GM23338 (cell line): ENCODE data around the gene DUSP15.

Experiments used
- CREB1 ChIP-seq: fragments of 250-450 bp; sonication (Bioruptor Pico); IDR thresholded peaks from 2 replicates; pipeline ENCODE4 v1.5.0; 2020; ENCODE audit warnings: low read depth, mild to moderate bottlenecking, moderate library complexity
- CTCF ChIP-seq, 2 experiments: fragments of 200-600 bp in 1 of 2; sonication (generic) in 1 of 2; conservative IDR thresholded peaks; 2 replicates each; pipeline versions ENCODE4 v1.5.1 to v1.6.1; 2016 to 2017; ENCODE audit warnings: antibody characterized with exemption in 2 of 2, low read depth in 2 of 2, mild to moderate bottlenecking in 2 of 2, moderate library complexity in 1 of 2
- EZH2 ChIP-seq: fragments of 200-600 bp; sonication (generic); IDR thresholded peaks from one replicate; pipeline ENCODE4 v1.8.0; 2017; ENCODE audit warnings: antibody characterized with exemption, mild to moderate bottlenecking, low read depth; ENCODE audit not compliant: unreplicated experiment
- EZH2phosphoT487 ChIP-seq: fragments of 200-600 bp; sonication (generic); IDR thresholded peaks from one replicate; pipeline ENCODE4 v1.8.1; 2018; ENCODE audit warnings: antibody characterized with exemption; ENCODE audit not compliant: unreplicated experiment
- POLR2AphosphoS5 ChIP-seq: IDR thresholded peaks from 2 replicates; pipeline ENCODE4 v1.6.1; 2016; ENCODE audit warnings: antibody characterized with exemption, low read depth
- STAT1 ChIP-seq: IDR thresholded peaks from one replicate; pipeline ENCODE4 v1.6.1; 2016; ENCODE audit warnings: antibody characterized with exemption; ENCODE audit not compliant: unreplicated experiment
- ZNF331 ChIP-seq: fragments of 250-450 bp; sonication (Bioruptor Pico); IDR thresholded peaks from 2 replicates; pipeline ENCODE4 v1.5.0; 2020; ENCODE audit warnings: low read depth, mild to moderate bottlenecking, moderate library complexity

DNA sequence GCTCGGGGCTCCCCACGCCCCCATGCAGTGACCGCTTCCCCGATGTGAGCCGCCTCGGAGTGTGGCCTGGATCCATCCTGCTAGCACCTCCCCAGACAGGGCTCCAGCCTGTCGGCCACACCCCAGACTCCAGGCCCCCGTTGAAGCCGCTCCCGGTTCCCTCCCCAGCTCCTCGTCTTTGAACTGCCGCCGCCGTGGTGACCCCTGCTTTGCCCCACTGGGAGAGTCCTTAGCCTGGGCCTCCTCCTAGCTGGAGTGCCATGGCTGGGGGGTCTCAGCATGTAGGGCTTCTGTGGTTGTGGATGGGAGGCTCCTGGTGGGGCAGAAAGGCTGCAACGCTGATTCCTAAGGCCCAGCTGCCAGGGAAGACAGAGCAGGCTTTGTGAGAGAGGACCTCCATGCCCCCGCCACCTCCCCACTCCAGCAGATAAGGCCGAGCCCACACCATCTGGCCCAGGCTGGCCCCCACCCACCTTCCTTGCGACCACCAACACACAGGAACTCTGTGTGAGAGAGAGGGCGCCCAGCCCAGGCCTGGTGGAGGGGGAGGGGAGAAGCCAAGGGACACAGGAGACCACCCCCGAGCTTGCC lies 36.3 kb downstream of the DUSP15 start:
- TF ChIP-seq CTCF (conservative IDR thresholded peaks at IDR 0.05; ENCODE audit: low read depth in 2 of 2) (no peak), CREB1 (CRISPR knock-in tag) (no peak), EZH2phosphoT487 (no peak), EZH2 (no peak), STAT1 (no peak), ZNF331 (CRISPR knock-in tag) (no peak), POLR2AphosphoS5 (no peak)
